GM18858 (cell line): ENCODE measurements around the gene RAX.

Experiments used
- ATAC-seq: cut with Tn5 transposase; IDR thresholded peaks from one replicate; pipeline ENCODE4 v1.9.1; 2021; ENCODE audit not compliant: unreplicated experiment

The RAX gene

GRCh38 chr18:59272891-59273758 is at the start of gene RAX:
TSS of gene RAX (minus strand) at chr18:59273454. CDS start at chr18:59273206, 248 bp downstream.
- no peak for ATAC-seq

GRCh38 chr18:59318460-59319050 is 45.3 kb upstream of the RAX start, which contains the start of gene CPLX4:
TSS of gene CPLX4 (minus strand) at chr18:59318649. CDS start at chr18:59318462, 187 bp downstream.
- ATAC-seq, result no peak

- ATAC-seq, result no peak
Observed at GRCh38 chr18:59311631-59312030, 38.4 kb upstream of the RAX start.

DNA sequence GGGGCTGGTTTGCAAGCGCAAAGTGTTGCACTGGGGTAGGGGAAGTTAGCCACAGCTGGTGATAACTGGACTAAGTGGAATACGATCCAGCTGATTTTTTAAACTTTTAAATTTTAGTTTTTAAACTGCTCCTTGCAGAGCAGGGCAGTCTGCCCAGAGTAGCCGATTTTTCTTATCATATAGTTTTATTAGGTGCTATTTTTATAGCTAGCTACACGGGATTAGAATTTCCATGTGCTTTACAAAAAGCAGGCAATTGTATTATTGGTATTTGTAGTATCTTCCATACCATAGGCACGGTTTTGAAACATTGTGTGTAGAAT is 35.6 kb upstream of the RAX start:
- no peak for ATAC-seq

- ATAC-seq, result peak; percentile 60
Observed at GRCh38 chr18:59308248-59308937, 35.1 kb upstream of the RAX start.

- no peak for ATAC-seq
Observed at GRCh38 chr18:59306640-59307039, 33.4 kb upstream of the RAX start.

DNA sequence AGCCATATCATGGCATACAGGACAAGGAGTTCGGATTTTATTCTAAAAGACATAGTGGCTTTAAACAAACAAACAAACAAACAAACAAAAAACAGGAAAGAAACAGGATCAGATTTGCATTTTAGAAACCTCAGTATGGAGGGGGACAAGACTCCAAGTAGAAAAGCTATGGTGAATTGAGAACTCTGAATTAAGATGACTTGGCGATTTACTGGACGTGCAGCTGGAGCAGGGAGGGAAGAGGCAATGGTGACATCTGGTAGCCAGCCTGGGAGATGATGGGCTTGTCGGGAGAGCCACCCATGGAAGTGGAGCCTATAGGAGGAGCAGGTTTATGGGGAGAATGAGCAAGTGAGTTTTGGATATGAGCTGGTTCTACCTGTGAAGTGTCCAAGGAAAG is 32.0 kb upstream of the RAX start:
- ATAC-seq, result no peak

GRCh38 chr18:59303656-59304195 is 30.5 kb upstream of the RAX start:
- ATAC-seq, result no peak

DNA sequence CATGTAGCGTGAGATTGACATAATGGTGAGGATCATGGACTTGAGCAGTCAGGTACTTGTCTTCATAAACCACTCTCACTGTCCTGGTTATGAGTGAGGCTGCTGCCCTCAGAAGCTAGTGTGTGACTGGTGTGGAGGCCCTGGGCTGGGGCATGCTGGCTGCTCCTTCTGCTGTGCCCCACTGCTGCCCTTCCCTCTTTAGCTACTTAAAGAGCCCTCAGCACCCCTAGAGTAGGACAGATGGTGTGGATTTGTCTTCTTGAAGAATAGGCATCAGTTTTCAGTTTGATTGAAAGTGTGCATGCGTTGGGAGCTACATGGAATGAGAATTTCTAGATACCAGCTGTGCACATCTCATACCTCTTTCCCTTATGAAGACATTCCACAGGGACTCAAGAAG is 29.8 kb upstream of the RAX start:
- no peak for ATAC-seq

DNA sequence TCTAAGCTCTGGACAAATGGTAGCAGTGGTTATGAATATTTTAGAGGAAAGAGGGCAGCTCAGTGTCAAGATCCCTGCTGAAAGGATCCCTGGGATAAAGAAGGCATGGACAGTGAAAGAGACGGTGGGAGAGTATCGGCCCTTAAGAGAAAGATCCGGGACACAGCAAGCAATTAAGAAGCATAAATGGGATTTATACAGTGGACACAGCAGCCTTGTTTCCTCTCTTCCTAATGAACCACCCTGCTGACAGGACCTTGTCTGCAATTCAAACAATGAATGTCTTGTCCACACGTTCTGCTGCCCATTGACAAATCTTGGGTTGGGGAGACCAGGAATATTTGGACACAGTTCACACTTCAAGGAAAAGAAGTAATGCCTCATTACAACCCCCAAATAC is 28.7 kb upstream of the RAX start:
- ATAC-seq, result no peak

- no peak for ATAC-seq
Observed at GRCh38 chr18:59300676-59301285, 27.5 kb upstream of the RAX start.

- ATAC-seq, result no peak
Observed at GRCh38 chr18:59298871-59299270, 25.6 kb upstream of the RAX start.

DNA sequence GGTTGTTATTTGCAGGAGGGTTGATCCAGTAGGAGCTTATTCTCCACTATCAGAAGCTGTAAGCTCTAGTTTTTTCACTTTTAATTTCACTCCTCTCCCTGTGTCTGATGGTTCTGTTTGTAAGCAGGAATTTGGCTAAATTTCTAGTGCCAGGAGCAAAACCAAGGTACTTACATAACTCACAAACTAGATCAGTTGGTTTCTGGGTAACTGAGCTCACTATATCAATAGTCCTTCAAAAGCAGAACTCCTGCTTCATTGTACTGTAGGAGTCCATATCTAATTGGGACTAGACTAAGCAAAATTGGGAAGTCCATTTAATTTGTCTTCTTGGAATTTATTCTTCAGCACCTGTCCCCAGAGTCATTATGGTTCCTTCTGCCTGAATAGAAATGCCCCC is 20.1 kb upstream of the RAX start:
- ATAC-seq, result no peak

- ATAC-seq, result no peak
Observed at GRCh38 chr18:59286341-59286740, 13.1 kb upstream of the RAX start.

DNA sequence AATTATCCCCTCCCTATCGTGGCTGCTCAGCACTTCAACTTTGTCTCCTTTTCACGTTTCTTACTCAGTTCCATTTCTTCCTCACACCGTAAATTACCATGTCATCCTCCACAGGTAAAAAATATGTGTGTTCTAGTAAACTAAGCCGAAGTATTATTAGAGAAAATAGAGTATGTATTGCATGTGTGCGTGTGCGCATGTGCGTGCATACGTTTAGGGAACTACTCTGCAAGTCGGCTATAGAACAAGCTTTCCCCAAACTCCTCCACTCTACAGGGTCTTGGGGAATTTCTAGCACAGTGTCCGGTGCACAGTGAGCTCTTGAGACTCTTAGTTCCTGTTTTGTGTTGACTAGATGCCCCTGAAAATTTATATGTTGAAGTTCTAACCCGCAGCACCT is 9.1 kb upstream of the RAX start:
- ATAC-seq, result no peak

- ATAC-seq, result no peak
Observed at GRCh38 chr18:59279722-59280121, 6.5 kb upstream of the RAX start.

DNA sequence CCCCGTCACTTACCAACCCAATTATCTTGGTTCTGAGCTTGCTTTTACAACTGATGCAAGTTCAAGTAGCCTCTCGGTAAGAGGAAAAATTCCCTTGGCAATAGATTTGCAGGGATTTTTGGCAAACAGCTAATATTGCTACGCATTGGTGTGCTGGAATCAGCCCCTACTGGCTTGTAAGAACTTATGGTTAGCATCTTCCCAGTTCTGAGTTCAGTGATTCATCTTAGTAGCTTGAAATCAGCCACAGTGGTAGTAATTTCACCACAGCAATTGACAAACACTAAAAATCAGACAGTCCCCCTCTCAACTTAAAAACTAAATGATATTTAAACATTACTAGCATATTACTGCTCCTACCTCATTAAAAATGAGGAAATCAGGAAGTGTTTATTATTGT is 5.9 kb upstream of the RAX start:
- ATAC-seq, result no peak

DNA sequence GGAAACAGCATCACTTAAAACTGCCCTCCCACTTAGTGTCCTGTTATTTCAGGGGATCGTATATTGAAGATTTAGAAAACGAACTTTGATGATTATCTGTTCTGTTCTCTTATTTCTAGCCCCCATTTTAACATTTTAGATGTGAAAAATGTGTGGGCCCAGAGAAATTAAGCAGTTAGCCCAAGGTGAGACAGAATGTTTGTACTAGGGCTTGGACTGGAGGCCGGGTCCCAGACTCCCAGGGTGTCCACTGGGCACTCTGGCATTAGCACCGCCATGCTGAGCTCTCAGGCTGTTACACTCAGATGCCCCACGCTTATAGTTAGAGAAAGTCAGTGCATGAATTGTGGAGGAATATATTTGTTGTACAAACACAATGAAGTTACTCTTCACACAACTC is 5.5 kb upstream of the RAX start:
- ATAC-seq, result no peak

GRCh38 chr18:59276047-59276446 is 2.8 kb upstream of the RAX start:
- ATAC-seq, result no peak

- ATAC-seq, result no peak
Observed at GRCh38 chr18:59275406-59275949, 2.2 kb upstream of the RAX start.

- ATAC-seq, result no peak
Observed at GRCh38 chr18:59274533-59274928, 1.3 kb upstream of the RAX start.
